K562 (cell line): ENCODE results near the gene CHAT. TPM values are rescaled to one million over a fixed set of nuclear protein-coding genes. Genes with fewer than 3 reads are reported as not detected.

Experiments
- ATAC-seq: fragments of 200-7000 bp; cut with Tn5 transposase; 3 replicates; pipeline ENCODE4 v1.9.1; 2020; ENCODE audit warnings: moderate library complexity
- BruUV-seq: library from RNA; stranded (reverse); fragments of 400-500 nt; replicated peaks from 2 replicates; lab custom pipeline; 2021; lab: Mats Ljungman, UMichigan
- CTCF ChIA-PET: fragments of 300-600 bp; formaldehyde crosslinking; extraction: SDS; loops from one replicate; lab custom pipeline; 2021; ENCODE audit warnings: low intra/inter-chr PET ratio; lab: Yijun Ruan, JAX
- POLR2A ChIA-PET: fragments of 300-600, 350-650 bp; sonication (Branson Sonifier 250); formaldehyde crosslinking; extraction: SDS; loops from one replicate; lab custom pipeline; 2021; ENCODE audit warnings: antibody characterized with exemption, inconsistent platforms; lab: Yijun Ruan, JAX
- DNase-seq, 4 experiments: peaks; one replicate each; pipeline versions ENCODE4 v3.0.0 to v3.0.0-alpha.2; 2011 to 2018; ENCODE audit warnings: low spot score in 3 of 4, mixed read lengths in 3 of 4; ENCODE audit errors: extremely low read depth in 1 of 4
- FAIRE-seq: peaks from 2 replicates; lab custom pipeline; 2011; peaks lifted over from hg19 to GRCh38; lab: Jason Lieb, UNC
- H2AFZ ChIP-seq: 2 replicates; pipeline ENCODE4 v1.6.0; 2011; ENCODE audit warnings: low read depth, low read length, control low read depth, inconsistent platforms
- H3K27ac ChIP-seq: fragments of 200-600 bp; 3 replicates; pipeline ENCODE4 v1.8.0; 2011; ENCODE audit warnings: low read depth, mild to moderate bottlenecking, control low read depth, inconsistent platforms, low read length, moderate library complexity, mixed read lengths; ENCODE audit errors: extremely low read depth
- H3K27me3 ChIP-seq, 2 experiments: fragments of 300-600 bp in 1 of 2; 2 replicates in 1 of 2; 3 replicates in 1 of 2; pipeline versions ENCODE4 v1.6.0 to v1.8.0; 2011; ENCODE audit warnings: inconsistent platforms in 2 of 2, low read length in 2 of 2, mild to moderate bottlenecking in 1 of 2, mixed read lengths in 1 of 2, moderate library complexity in 1 of 2; ENCODE audit not compliant: control insufficient read depth in 2 of 2, insufficient read depth in 2 of 2
- H3K36me3 ChIP-seq: fragments of 300-600 bp; 3 replicates; pipeline ENCODE4 v1.8.0; 2011; ENCODE audit warnings: mild to moderate bottlenecking, low read length, inconsistent platforms; ENCODE audit not compliant: control insufficient read depth, insufficient read depth
- H3K4me1 ChIP-seq, 2 experiments: fragments of 200-600 bp in 1 of 2; replicated peaks in 1 of 2; 2 replicates in 1 of 2; 3 replicates in 1 of 2; pipeline versions ENCODE4 v1.5.1 to v1.8.0; 2011; ENCODE audit warnings: inconsistent platforms in 2 of 2, low read length in 2 of 2, mild to moderate bottlenecking in 1 of 2, mixed read lengths in 1 of 2, moderate library complexity in 1 of 2; ENCODE audit not compliant: control insufficient read depth in 2 of 2, insufficient read depth in 2 of 2
- H3K4me2 ChIP-seq: 2 replicates; pipeline ENCODE4 v1.6.1; 2011; ENCODE audit warnings: low read length, control low read depth, inconsistent platforms, mixed read lengths; ENCODE audit not compliant: insufficient read depth
- H3K4me3 ChIP-seq: fragments of 200-600 bp; sonication (generic), shearing (Covaris generic); 2 replicates; pipeline ENCODE4 v1.5.1; 2016; ENCODE audit warnings: control low read depth, inconsistent platforms
- H3K79me2 ChIP-seq: fragments of 200-600 bp; 3 replicates; pipeline ENCODE4 v1.8.0; 2011; ENCODE audit warnings: low read length, inconsistent platforms; ENCODE audit not compliant: control insufficient read depth, insufficient read depth
- H3K9ac ChIP-seq, 2 experiments: 2 replicates each; pipeline versions ENCODE4 v1.6.0 to v1.6.1; 2011; ENCODE audit warnings: low read depth in 2 of 2, low read length in 2 of 2, control low read depth in 1 of 2, inconsistent platforms in 1 of 2, mild to moderate bottlenecking in 1 of 2, mixed read lengths in 1 of 2; ENCODE audit not compliant: insufficient read depth in 1 of 2
- H3K9me1 ChIP-seq: one replicate; pipeline ENCODE4 v1.6.0; 2011; ENCODE audit warnings: inconsistent platforms, mild to moderate bottlenecking, low read length, moderate library complexity; ENCODE audit not compliant: control insufficient read depth, insufficient read depth
- H3K9me3 ChIP-seq: replicated peaks from 2 replicates; pipeline ENCODE4 v1.5.1; 2011; ENCODE audit warnings: low read depth, low read length, inconsistent platforms; ENCODE audit not compliant: control insufficient read depth, insufficient read depth
- H4K20me1 ChIP-seq: replicated peaks from 2 replicates; pipeline ENCODE4 v1.6.1; 2011; ENCODE audit warnings: low read length, inconsistent platforms, mixed read lengths; ENCODE audit not compliant: control insufficient read depth, insufficient read depth
- CHD2 ChIP-seq: IDR thresholded peaks from 2 replicates; pipeline ENCODE4 v1.6.1; 2011; ENCODE audit warnings: low read depth, low read length
- ERF ChIP-seq: fragments of 450-650 bp; formaldehyde crosslinking; IDR thresholded peaks from 2 replicates; pipeline ENCODE4 v1.4.0; 2020; ENCODE audit warnings: mild to moderate bottlenecking, mixed read lengths
- ETV5 ChIP-seq: sonication (generic); formaldehyde crosslinking; IDR thresholded peaks from 2 replicates; pipeline ENCODE4 v1.4.0; 2020; ENCODE audit warnings: low read depth, mild to moderate bottlenecking, missing genetic modification reagents
- FOXP1 ChIP-seq: sonication (generic); formaldehyde crosslinking; IDR thresholded peaks from 2 replicates; pipeline ENCODE4 v1.8.0; 2022; ENCODE audit warnings: mild to moderate bottlenecking, missing genetic modification reagents
- KHSRP ChIP-seq: fragments of 450-650 bp; IDR thresholded peaks from 2 replicates; pipeline ENCODE4 v1.6.1; 2017
- MCM3 ChIP-seq: fragments of 450-650 bp; IDR thresholded peaks from 2 replicates; pipeline ENCODE4 v1.6.1; 2016
- NR0B1 ChIP-seq: fragments of 450-650 bp; IDR thresholded peaks from one replicate; pipeline ENCODE4 v1.6.1; 2018; ENCODE audit warnings: mild to moderate bottlenecking, moderate library complexity; ENCODE audit not compliant: partially characterized antibody
- PTTG1 ChIP-seq: fragments of 450-650 bp; IDR thresholded peaks from 2 replicates; pipeline ENCODE4 v1.6.1; 2016; ENCODE audit warnings: low read depth, mild to moderate bottlenecking, missing genetic modification characterization, missing compliant biosample characterization
- SMARCE1 ChIP-seq: fragments of 450-650 bp; IDR thresholded peaks from 2 replicates; pipeline ENCODE4 v1.7.1; 2016; ENCODE audit warnings: mild to moderate bottlenecking
- ZKSCAN3 ChIP-seq: fragments of 250-450 bp; sonication (Bioruptor Pico); IDR thresholded peaks from 2 replicates; pipeline ENCODE4 v1.4.0; 2020
- ZNF780A ChIP-seq: fragments of 250-450 bp; sonication (Bioruptor Pico); IDR thresholded peaks from 2 replicates; pipeline ENCODE4 v1.5.0; 2021; ENCODE audit warnings: mild to moderate bottlenecking
- WGBS: fragments of 100-300 bp; shearing (Covaris generic); methylation state at CpG from one replicate; pipeline ENCODE4 v1.1.6; 2016; ENCODE audit warnings: low coverage, mixed read lengths; ENCODE audit not compliant: insufficient coverage; ENCODE audit errors: missing lambda C conversion rate; 5-methylcytosine and 5-hydroxymethylcytosine counted together
- in situ Hi-C: fragments of 300-500 bp; cut with MboI; formaldehyde crosslinking; loops from 4 replicates; pipeline ENCODE4 v1.15.0; 2018; ENCODE audit warnings: inconsistent platforms, mixed read lengths
- intact Hi-C: fragments of 100-400 bp; cut with micrococcal nuclease; formaldehyde crosslinking; loops from 2 replicates; pipeline ENCODE4 v1.14.2; 2022
- polyA plus RNA-seq, 8 experiments: library from polyadenylated mRNA; depleted of rRNA in 4 of 8; stranded (reverse) in 5 of 8; unstranded in 3 of 8; fragments of >200 nt; fragmentation: Nextera tagmentation in 2 of 8; fragmentation: Illumina TruSeq in 1 of 8; extraction: Ambion mirVana in 2 of 8; extraction: Trizol in 1 of 8; gene quantifications; 2 replicates each; pipeline versions ENCODE4 v1.2.1 to v1.2.3, GENCODE V29; 2011 to 2014; ENCODE audit warnings: inconsistent platforms in 1 of 8, missing spikeins in 1 of 8
- total RNA-seq, 7 experiments: library from RNA; depleted of rRNA in 6 of 7; stranded (reverse); fragments of >200 nt in 6 of 7; fragmentation: Illumina TruSeq in 2 of 7; extraction: Trizol in 2 of 7; gene quantifications; 2 replicates each; pipeline versions ENCODE4 v1.2.1 to v1.2.3, GENCODE V29; 2011 to 2021; ENCODE audit warnings: low replicate concordance in 1 of 7
- TF ChIP-seq, protein P1 (sequence below): fragments of 450-650 bp; IDR thresholded peaks from 2 replicates; pipeline ENCODE4 v1.6.1; 2017; ENCODE audit warnings: antibody characterized with exemption

CHAT gene
- total and polyA plus RNA-seq, 9 of the 15 experiments (the other 6 are each of a cell fraction or from before 2014, with no cell fraction given) = not detected

GRCh38 chr10:49627644-49628247 is 13.9 kb downstream of the CHAT start:
- no TSS peak for BruUV-seq
- in situ Hi-C loops = no loop called here
- Histone ChIP-seq H4K20me1 (peaks cover 4% of the 10 kb centered on the region; the same call in 1 of the 2 replicates), H3K36me3 (no peaks in the 10 kb centered on the region), H3K4me2 (no peak overlapping the region), H3K9me3 (no peaks in the 10 kb centered on the region), H3K9ac (no peak overlapping the region), H3K79me2 (no peaks in the 10 kb centered on the region), H3K27ac (no peak overlapping the region), H3K4me1 (0 out of 5 replicates have a peak, but pooled peaks cover 0 to 2% of the 10 kb centered on the region in 2 experiments), H3K9me1 (no peaks in the 10 kb centered on the region), H3K27me3 (peaks cover 13 to 53% of the 10 kb centered on the region in 2 experiments; a peak in 3 of 5 replicates), H2AFZ (no peak overlapping the region), H3K4me3 (no peak overlapping the region)
- WGBS = 1% methylated on average over 14 of the region's 18 CpGs
- FAIRE-seq = no peak
- intact Hi-C loops = no loop called here
- CTCF ChIA-PET = no interaction called here
- ATAC-seq = no peak
- POLR2A ChIA-PET = no interaction called here
- no peak for DNase-seq
- TF ChIP-seq PTTG1 (no peak), NR0B1 (no peak), KHSRP (no peak), SMARCE1 (no peak), ETV5 (no peak), ERF (no peak), ZNF780A (CRISPR knock-in tag) (no peak), MCM3 (no peak), CHD2 (no peak), FOXP1 (no peak), ZKSCAN3 (CRISPR knock-in tag) (no peak)
- TF ChIP-seq, protein P1, sequence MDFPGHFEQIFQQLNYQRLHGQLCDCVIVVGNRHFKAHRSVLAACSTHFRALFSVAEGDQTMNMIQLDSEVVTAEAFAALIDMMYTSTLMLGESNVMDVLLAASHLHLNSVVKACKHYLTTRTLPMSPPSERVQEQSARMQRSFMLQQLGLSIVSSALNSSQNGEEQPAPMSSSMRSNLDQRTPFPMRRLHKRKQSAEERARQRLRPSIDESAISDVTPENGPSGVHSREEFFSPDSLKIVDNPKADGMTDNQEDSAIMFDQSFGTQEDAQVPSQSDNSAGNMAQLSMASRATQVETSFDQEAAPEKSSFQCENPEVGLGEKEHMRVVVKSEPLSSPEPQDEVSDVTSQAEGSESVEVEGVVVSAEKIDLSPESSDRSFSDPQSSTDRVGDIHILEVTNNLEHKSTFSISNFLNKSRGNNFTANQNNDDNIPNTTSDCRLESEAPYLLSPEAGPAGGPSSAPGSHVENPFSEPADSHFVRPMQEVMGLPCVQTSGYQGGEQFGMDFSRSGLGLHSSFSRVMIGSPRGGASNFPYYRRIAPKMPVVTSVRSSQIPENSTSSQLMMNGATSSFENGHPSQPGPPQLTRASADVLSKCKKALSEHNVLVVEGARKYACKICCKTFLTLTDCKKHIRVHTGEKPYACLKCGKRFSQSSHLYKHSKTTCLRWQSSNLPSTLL = no peak
